ENCODE data around the gene CD40LG.

Gene CD40LG

GRCh38 chrX:136650811-136651210 lies 2.9 kb downstream of the CD40LG start:
- DNase-seq (ENCODE audit: low spot score): no peak

GRCh38 chrX:136652822-136653723 lies 5.1 kb downstream of the CD40LG start:
- DNase-seq (ENCODE audit: low spot score): no peak

GRCh38 chrX:136656361-136656964 lies 8.5 kb downstream of the CD40LG start:
- DNase-seq (ENCODE audit: low spot score): no peak

- DNase-seq (ENCODE audit: low spot score): no peak
Observed at GRCh38 chrX:136658151-136658550, 10.2 kb downstream of the CD40LG start.

- no peak for DNase-seq (ENCODE audit: low spot score)
Observed at GRCh38 chrX:136659174-136659573, 11.2 kb downstream of the CD40LG start.

GRCh38 chrX:136660896-136661295 lies 12.9 kb downstream of the CD40LG start:
- DNase-seq (ENCODE audit: low spot score): no peak

GRCh38 chrX:136662104-136662503 lies 14.1 kb downstream of the CD40LG start:
- DNase-seq (ENCODE audit: low spot score): no peak

GRCh38 chrX:136662976-136663375 lies 15.0 kb downstream of the CD40LG start:
- no peak for DNase-seq (ENCODE audit: low spot score)

- DNase-seq (ENCODE audit: low spot score): no peak
Observed at GRCh38 chrX:136665258-136665900, 17.4 kb downstream of the CD40LG start.

- DNase-seq (ENCODE audit: low spot score): no peak
Observed at GRCh38 chrX:136666088-136666487, 18.1 kb downstream of the CD40LG start.

- DNase-seq (ENCODE audit: low spot score): no peak
Observed at GRCh38 chrX:136667446-136668168, 19.6 kb downstream of the CD40LG start.

GRCh38 chrX:136671006-136671610 lies 23.1 kb downstream of the CD40LG start:
- DNase-seq (ENCODE audit: low spot score): no peak

GRCh38 chrX:136674270-136674985 lies 26.5 kb downstream of the CD40LG start:
- DNase-seq (ENCODE audit: low spot score): no peak

GRCh38 chrX:136679531-136679930 lies 31.6 kb downstream of the CD40LG start:
- no peak for DNase-seq (ENCODE audit: low spot score)

GRCh38 chrX:136684120-136684519 lies 36.2 kb downstream of the CD40LG start:
- no peak for DNase-seq (ENCODE audit: low spot score)

- no peak for DNase-seq (ENCODE audit: low spot score)
Observed at GRCh38 chrX:136687457-136687856, 39.5 kb downstream of the CD40LG start.

GRCh38 chrX:136689436-136689835 lies 41.5 kb downstream of the CD40LG start:
- DNase-seq (ENCODE audit: low spot score): no peak

- DNase-seq (ENCODE audit: low spot score): no peak
Observed at GRCh38 chrX:136691028-136691809, 43.3 kb downstream of the CD40LG start.

- no peak for DNase-seq (ENCODE audit: low spot score)
Observed at GRCh38 chrX:136692271-136692670, 44.3 kb downstream of the CD40LG start.

Measured in SK-N-DZ (cell line).